ENCODE results near the gene BCR. TPM values are rescaled to one million over a fixed set of nuclear protein-coding genes. Genes with fewer than 3 reads are reported as not detected.

BCR gene
- total RNA-seq, 2 donors from 2014 or later = 91.8 to 93.2 TPM

- DNase-seq = no peak
- no peaks in the 10 kb centered on the region for H3K36me3 Mint-ChIP-seq (ENCODE audit: low read depth)
- no peak overlapping the region for H3K27ac Mint-ChIP-seq
- no peaks in the 10 kb centered on the region for H3K9me3 ChIP-seq (ENCODE audit: control insufficient read depth, low read length, poor library complexity, severe bottlenecking)
- no peak for ATAC-seq
- H3K4me1 Mint-ChIP-seq = peaks cover 10% of the 10 kb centered on the region
- H3K27me3 Mint-ChIP-seq = no peaks in the 10 kb centered on the region
- no peak overlapping the region for H3K4me3 Mint-ChIP-seq
Observed at GRCh38 chr22:23262518-23263332, 82.4 kb downstream of the BCR start.

- peak overlapping the region; percentile 68 for H3K27ac Mint-ChIP-seq
- H3K36me3 Mint-ChIP-seq (ENCODE audit: low read depth) = no peaks in the 10 kb centered on the region
- ATAC-seq = peak; percentile 91
- no peaks in the 10 kb centered on the region for H3K27me3 Mint-ChIP-seq
- DNase-seq = peak in 1 of 3 donors; percentile 21
- no peaks in the 10 kb centered on the region for H3K9me3 ChIP-seq (ENCODE audit: control insufficient read depth, low read length, poor library complexity, severe bottlenecking)
- no peak overlapping the region for H3K4me3 Mint-ChIP-seq
- peaks cover 10% of the 10 kb centered on the region for H3K4me1 Mint-ChIP-seq
Observed at GRCh38 chr22:23263651-23264555, 83.6 kb downstream of the BCR start.

GRCh38 chr22:23264610-23265367 is 84.5 kb downstream of the BCR start:
- DNase-seq = no peak
- no peaks in the 10 kb centered on the region for H3K9me3 ChIP-seq (ENCODE audit: control insufficient read depth, low read length, poor library complexity, severe bottlenecking)
- ATAC-seq = no peak
- Mint-ChIP-seq H3K4me1 (peaks cover 10% of the 10 kb centered on the region), H3K36me3 (ENCODE audit: low read depth) (no peaks in the 10 kb centered on the region), H3K27ac (peak overlapping the region; percentile 69), H3K27me3 (no peaks in the 10 kb centered on the region), H3K4me3 (no peak overlapping the region)

- ATAC-seq (no peak), DNase-seq (no peak)
- no peaks in the 10 kb centered on the region for H3K36me3 Mint-ChIP-seq (ENCODE audit: low read depth)
- no peaks in the 10 kb centered on the region for H3K27me3 Mint-ChIP-seq
- H3K9me3 ChIP-seq (ENCODE audit: control insufficient read depth, low read length, poor library complexity, severe bottlenecking) = no peaks in the 10 kb centered on the region
- H3K27ac Mint-ChIP-seq = peak overlapping the region; percentile 69
- no peak overlapping the region for H3K4me3 Mint-ChIP-seq
- H3K4me1 Mint-ChIP-seq = peaks cover 12% of the 10 kb centered on the region
Observed at GRCh38 chr22:23265368-23265700, 85.0 kb downstream of the BCR start.

- no peaks in the 10 kb centered on the region for H3K36me3 Mint-ChIP-seq (ENCODE audit: low read depth)
- H3K4me1 Mint-ChIP-seq = peaks cover 12% of the 10 kb centered on the region
- H3K9me3 ChIP-seq (ENCODE audit: control insufficient read depth, low read length, poor library complexity, severe bottlenecking) = no peaks in the 10 kb centered on the region
- no peak overlapping the region for H3K4me3 Mint-ChIP-seq
- no peaks in the 10 kb centered on the region for H3K27me3 Mint-ChIP-seq
- peak overlapping the region; percentile 90 for H3K27ac Mint-ChIP-seq
- ATAC-seq (no peak), DNase-seq (no peak)
Observed at GRCh38 chr22:23266780-23267179, 86.5 kb downstream of the BCR start.

- no peaks in the 10 kb centered on the region for H3K9me3 ChIP-seq (ENCODE audit: control insufficient read depth, low read length, poor library complexity, severe bottlenecking)
- no peaks in the 10 kb centered on the region for H3K36me3 Mint-ChIP-seq (ENCODE audit: low read depth)
- H3K27ac Mint-ChIP-seq = peak overlapping the region; percentile 90
Observed at GRCh38 chr22:23267226-23268043, 87.1 kb downstream of the BCR start.

GRCh38 chr22:23268139-23268712 is 87.9 kb downstream of the BCR start:
- H3K36me3 Mint-ChIP-seq (ENCODE audit: low read depth) = no peaks in the 10 kb centered on the region
- peak overlapping the region; percentile 4 for H3K27ac Mint-ChIP-seq
- peaks cover 12% of the 10 kb centered on the region for H3K4me1 Mint-ChIP-seq

More at GRCh38 chr22:23267226-23268043, 87.1 kb downstream of the BCR start:
- H3K27me3 Mint-ChIP-seq = no peaks in the 10 kb centered on the region
- H3K4me3 Mint-ChIP-seq = no peak overlapping the region
- no peak for ATAC-seq
- H3K4me1 Mint-ChIP-seq = peaks cover 12% of the 10 kb centered on the region
- DNase-seq = no peak

GRCh38 chr22:23268877-23269276 is 88.6 kb downstream of the BCR start:
- no peaks in the 10 kb centered on the region for H3K36me3 Mint-ChIP-seq (ENCODE audit: low read depth)
- H3K27ac Mint-ChIP-seq = peak overlapping the region; percentile 59

More at GRCh38 chr22:23268139-23268712, 87.9 kb downstream of the BCR start:
- no peaks in the 10 kb centered on the region for H3K9me3 ChIP-seq (ENCODE audit: control insufficient read depth, low read length, poor library complexity, severe bottlenecking)
- ATAC-seq (no peak), DNase-seq (no peak)
- no peaks in the 10 kb centered on the region for H3K27me3 Mint-ChIP-seq
- no peak overlapping the region for H3K4me3 Mint-ChIP-seq

GRCh38 chr22:23269441-23270211 is 89.3 kb downstream of the BCR start:
- H3K9me3 ChIP-seq (ENCODE audit: control insufficient read depth, low read length, poor library complexity, severe bottlenecking) = no peaks in the 10 kb centered on the region
- Mint-ChIP-seq H3K4me1 (peaks cover 8% of the 10 kb centered on the region), H3K36me3 (ENCODE audit: low read depth) (no peaks in the 10 kb centered on the region), H3K27me3 (no peaks in the 10 kb centered on the region), H3K4me3 (no peak overlapping the region), H3K27ac (peak overlapping the region; percentile 59)
- DNase-seq (no peak), ATAC-seq (peak; percentile 44)

More at GRCh38 chr22:23268877-23269276, 88.6 kb downstream of the BCR start:
- Mint-ChIP-seq H3K4me3 (no peak overlapping the region), H3K4me1 (peaks cover 12% of the 10 kb centered on the region), H3K27me3 (no peaks in the 10 kb centered on the region)
- no peaks in the 10 kb centered on the region for H3K9me3 ChIP-seq (ENCODE audit: control insufficient read depth, low read length, poor library complexity, severe bottlenecking)
- DNase-seq (no peak), ATAC-seq (no peak)

- H3K9me3 ChIP-seq (ENCODE audit: control insufficient read depth, low read length, poor library complexity, severe bottlenecking) = no peaks in the 10 kb centered on the region
- Mint-ChIP-seq H3K4me1 (peaks cover 8% of the 10 kb centered on the region), H3K36me3 (ENCODE audit: low read depth) (no peaks in the 10 kb centered on the region), H3K4me3 (no peak overlapping the region), H3K27me3 (no peaks in the 10 kb centered on the region), H3K27ac (no peak overlapping the region)
- no peak for DNase-seq
- no peak for ATAC-seq
Observed at GRCh38 chr22:23270212-23270733, 90.0 kb downstream of the BCR start.

- DNase-seq (no peak), ATAC-seq (no peak)
- no peak overlapping the region for H3K4me3 Mint-ChIP-seq
- peak overlapping the region; percentile 21 for H3K27ac Mint-ChIP-seq
- peaks cover 9% of the 10 kb centered on the region for H3K4me1 Mint-ChIP-seq
- no peaks in the 10 kb centered on the region for H3K27me3 Mint-ChIP-seq
- no peaks in the 10 kb centered on the region for H3K9me3 ChIP-seq (ENCODE audit: control insufficient read depth, low read length, poor library complexity, severe bottlenecking)
- H3K36me3 Mint-ChIP-seq (ENCODE audit: low read depth) = no peaks in the 10 kb centered on the region
Observed at GRCh38 chr22:23270798-23271596, 90.7 kb downstream of the BCR start.

Measured in T-helper 17 cell (primary cell).